Measurements from ENCODE around the gene ATP11A. TPM values are rescaled to one million over a fixed set of nuclear protein-coding genes. Genes with fewer than 3 reads are reported as not detected.

ATP11A gene
- total and polyA plus RNA-seq, 9 of the 15 experiments (the other 6 are each of a cell fraction or from before 2014, with no cell fraction given): 0.38 to 34.2 (median 4.2) TPM

DNA sequence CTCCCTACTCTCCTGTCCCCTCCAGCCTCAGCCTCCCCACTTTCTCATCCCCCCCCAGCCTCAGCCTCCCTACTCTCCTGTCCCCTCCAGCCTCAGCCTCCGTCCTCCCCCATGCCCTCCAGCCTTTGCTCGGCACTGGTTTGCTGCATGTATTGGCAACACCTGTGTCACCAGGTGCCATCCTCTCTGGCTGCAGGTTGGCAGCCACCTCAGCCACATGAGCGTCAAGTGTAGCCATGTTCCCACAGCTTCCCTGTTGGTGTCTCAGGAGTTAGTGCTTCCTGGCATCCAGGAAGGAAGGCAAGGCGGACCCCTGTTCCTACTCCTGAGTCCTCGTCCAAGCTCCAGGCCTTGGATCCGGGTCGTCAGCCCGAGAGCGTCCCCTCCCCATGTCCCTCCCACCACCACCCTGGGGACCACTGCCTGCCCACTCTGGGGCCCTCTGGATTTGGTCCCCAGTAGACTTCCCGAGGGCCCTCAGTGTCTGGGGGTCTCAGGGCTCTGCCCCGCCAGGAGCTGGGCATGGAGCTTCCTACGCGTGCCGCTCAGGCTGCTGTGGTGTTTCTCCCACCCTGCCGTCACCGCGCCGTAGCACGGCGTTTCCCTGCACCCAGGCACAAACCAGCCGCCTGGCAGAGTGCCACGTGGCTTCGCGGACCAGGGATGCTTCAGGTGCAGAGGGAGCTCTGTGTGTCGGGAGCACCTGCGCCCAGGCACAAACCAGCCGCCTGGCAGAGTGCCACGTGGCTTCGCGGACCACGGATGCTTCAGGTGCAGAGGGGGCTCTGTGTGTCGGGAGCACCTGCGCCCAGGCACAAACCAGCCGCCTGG lies 150.8 kb downstream of the ATP11A start:
- in situ Hi-C loops (cut with MboI) (no loop called here), intact Hi-C loops (cut with micrococcal nuclease) (no loop called here)
- H3K4me1 ChIP-seq (replicated peaks in 1 of 2; ENCODE audit: control insufficient read depth in 2 of 2, insufficient read depth in 2 of 2, low read length in 2 of 2): no peaks in the 10 kb centered on the region; a peak in 1 of 5 replicates
- WGBS (ENCODE audit: insufficient coverage, low coverage, missing lambda C conversion rate): 94% methylated on average over 9 of the region's 34 CpGs
- CTCF ChIA-PET (ENCODE audit: low intra/inter-chr PET ratio): no interaction called here
- H3K9me3 ChIP-seq (replicated peaks; ENCODE audit: control insufficient read depth, insufficient read depth, low read depth, low read length): 0 out of 2 replicates have a peak, but pooled peaks cover 2% of the 10 kb centered on the region
- no peak overlapping the region for H3K27ac ChIP-seq (ENCODE audit: extremely low read depth, low read depth, low read length)
- ATAC-seq (no peak), DNase-seq (ENCODE audit: extremely low read depth in 1 of 4, low spot score in 3 of 4) (no peak), FAIRE-seq (no peak)
- H3K27me3 ChIP-seq (ENCODE audit: control insufficient read depth in 2 of 2, insufficient read depth in 2 of 2, low read length in 2 of 2): no peaks in the 10 kb centered on the region
- no peaks in the 10 kb centered on the region for H3K79me2 ChIP-seq (ENCODE audit: control insufficient read depth, insufficient read depth, low read length)
- POLR2A ChIA-PET: no interaction called here
- no peak overlapping the region for H2AFZ ChIP-seq (ENCODE audit: low read depth, low read length)
- H3K4me3 ChIP-seq: no peak overlapping the region
- H3K36me3 ChIP-seq (ENCODE audit: control insufficient read depth, insufficient read depth, low read length): peaks cover 28% of the 10 kb centered on the region; the same call in 2 of the 3 replicates
- H4K20me1 ChIP-seq (replicated peaks; ENCODE audit: control insufficient read depth, insufficient read depth, low read length): no peaks in the 10 kb centered on the region
- no TSS peak for BruUV-seq (replicated peaks)
- no peaks in the 10 kb centered on the region for H3K9me1 ChIP-seq (ENCODE audit: control insufficient read depth, insufficient read depth, low read length)
- no peak overlapping the region for H3K9ac ChIP-seq (ENCODE audit: insufficient read depth in 1 of 2, low read depth in 2 of 2, low read length in 2 of 2)
- H3K4me2 ChIP-seq (ENCODE audit: insufficient read depth, low read length): no peak overlapping the region
- TF ChIP-seq, protein P1, sequence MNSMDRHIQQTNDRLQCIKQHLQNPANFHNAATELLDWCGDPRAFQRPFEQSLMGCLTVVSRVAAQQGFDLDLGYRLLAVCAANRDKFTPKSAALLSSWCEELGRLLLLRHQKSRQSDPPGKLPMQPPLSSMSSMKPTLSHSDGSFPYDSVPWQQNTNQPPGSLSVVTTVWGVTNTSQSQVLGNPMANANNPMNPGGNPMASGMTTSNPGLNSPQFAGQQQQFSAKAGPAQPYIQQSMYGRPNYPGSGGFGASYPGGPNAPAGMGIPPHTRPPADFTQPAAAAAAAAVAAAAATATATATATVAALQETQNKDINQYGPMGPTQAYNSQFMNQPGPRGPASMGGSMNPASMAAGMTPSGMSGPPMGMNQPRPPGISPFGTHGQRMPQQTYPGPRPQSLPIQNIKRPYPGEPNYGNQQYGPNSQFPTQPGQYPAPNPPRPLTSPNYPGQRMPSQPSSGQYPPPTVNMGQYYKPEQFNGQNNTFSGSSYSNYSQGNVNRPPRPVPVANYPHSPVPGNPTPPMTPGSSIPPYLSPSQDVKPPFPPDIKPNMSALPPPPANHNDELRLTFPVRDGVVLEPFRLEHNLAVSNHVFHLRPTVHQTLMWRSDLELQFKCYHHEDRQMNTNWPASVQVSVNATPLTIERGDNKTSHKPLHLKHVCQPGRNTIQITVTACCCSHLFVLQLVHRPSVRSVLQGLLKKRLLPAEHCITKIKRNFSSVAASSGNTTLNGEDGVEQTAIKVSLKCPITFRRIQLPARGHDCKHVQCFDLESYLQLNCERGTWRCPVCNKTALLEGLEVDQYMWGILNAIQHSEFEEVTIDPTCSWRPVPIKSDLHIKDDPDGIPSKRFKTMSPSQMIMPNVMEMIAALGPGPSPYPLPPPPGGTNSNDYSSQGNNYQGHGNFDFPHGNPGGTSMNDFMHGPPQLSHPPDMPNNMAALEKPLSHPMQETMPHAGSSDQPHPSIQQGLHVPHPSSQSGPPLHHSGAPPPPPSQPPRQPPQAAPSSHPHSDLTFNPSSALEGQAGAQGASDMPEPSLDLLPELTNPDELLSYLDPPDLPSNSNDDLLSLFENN (IDR thresholded peaks at IDR 0.05; ENCODE audit: low read depth in 2 of 2, low read length in 2 of 2): no peak
- TF ChIP-seq POLR2G (IDR thresholded peaks at IDR 0.05; ENCODE audit: low read depth, low read length) (peak; percentile 49; the same call in 1 of the 2 replicates), MEIS2 (IDR thresholded peaks at IDR 0.05; ENCODE audit: partially characterized antibody) (no peak), CREB5 (CRISPR knock-in tag; IDR thresholded peaks at IDR 0.05) (no peak), SETDB1 (IDR thresholded peaks at IDR 0.05; ENCODE audit: low read length) (no peak), EP300 (IDR thresholded peaks at IDR 0.05; ENCODE audit: low read length) (no peak), ID3 (CRISPR knock-in tag; IDR thresholded peaks at IDR 0.05) (no peak), ID3 (tag; IDR thresholded peaks at IDR 0.05) (no peak), PCBP2 (IDR thresholded peaks at IDR 0.05; ENCODE audit: low read depth, low read length, poor library complexity, severe bottlenecking) (no peak), RUNX1 (IDR thresholded peaks at IDR 0.05; ENCODE audit: low read depth) (no peak), CCNT2 (IDR thresholded peaks at IDR 0.05; ENCODE audit: borderline replicate concordance, extremely low read depth, insufficient read length, low read depth, low read length) (no peak), ZNF551 (CRISPR knock-in tag; IDR thresholded peaks at IDR 0.05) (no peak), ZNF668 (CRISPR knock-in tag; IDR thresholded peaks at IDR 0.05) (no peak)
- TF ChIP-seq, protein P2, sequence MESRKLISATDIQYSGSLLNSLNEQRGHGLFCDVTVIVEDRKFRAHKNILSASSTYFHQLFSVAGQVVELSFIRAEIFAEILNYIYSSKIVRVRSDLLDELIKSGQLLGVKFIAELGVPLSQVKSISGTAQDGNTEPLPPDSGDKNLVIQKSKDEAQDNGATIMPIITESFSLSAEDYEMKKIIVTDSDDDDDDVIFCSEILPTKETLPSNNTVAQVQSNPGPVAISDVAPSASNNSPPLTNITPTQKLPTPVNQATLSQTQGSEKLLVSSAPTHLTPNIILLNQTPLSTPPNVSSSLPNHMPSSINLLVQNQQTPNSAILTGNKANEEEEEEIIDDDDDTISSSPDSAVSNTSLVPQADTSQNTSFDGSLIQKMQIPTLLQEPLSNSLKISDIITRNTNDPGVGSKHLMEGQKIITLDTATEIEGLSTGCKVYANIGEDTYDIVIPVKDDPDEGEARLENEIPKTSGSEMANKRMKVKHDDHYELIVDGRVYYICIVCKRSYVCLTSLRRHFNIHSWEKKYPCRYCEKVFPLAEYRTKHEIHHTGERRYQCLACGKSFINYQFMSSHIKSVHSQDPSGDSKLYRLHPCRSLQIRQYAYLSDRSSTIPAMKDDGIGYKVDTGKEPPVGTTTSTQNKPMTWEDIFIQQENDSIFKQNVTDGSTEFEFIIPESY (CRISPR knock-in tag; IDR thresholded peaks at IDR 0.05): 0 out of 2 replicates have a peak, but pooled peaks have one; percentile 20
